OCI-LY3 (cell line): ENCODE data around the gene MYO15B.

ENCODE experiments used
- CTCF ChIP-seq: fragments of 200-600, 300-600 bp; sonication (generic); IDR thresholded peaks from 2 replicates; pipeline ENCODE4 v1.5.1; 2014; ENCODE audit warnings: antibody characterized with exemption, low read length, low read depth
- EZH2phosphoT487 ChIP-seq: fragments of 200-600 bp; shearing (Covaris generic); IDR thresholded peaks from 2 replicates; pipeline ENCODE4 v1.6.1; 2018; ENCODE audit warnings: antibody characterized with exemption, mixed run types, low read depth

- TF ChIP-seq CTCF (no peak), EZH2phosphoT487 (no peak)
These were observed 44.8 kb upstream of the MYO15B start for GRCh38 chr17:75542728-75543336.
